ENCODE measurements around the gene ATP13A2. TPM values are rescaled to one million over a fixed set of nuclear protein-coding genes. Genes with fewer than 3 reads are reported as not detected.

Gene ATP13A2
- polyA plus RNA-seq, 1 donor (not counting 4 experiments of a cell fraction or from before 2014, with no cell fraction given): 19.7 TPM

- Histone ChIP-seq H3K9me3 (ENCODE audit: control insufficient read depth, low read depth, low read length) (no peaks in the 10 kb centered on the region), H3K4me1 (ENCODE audit: control insufficient read depth, extremely low read depth, insufficient read depth, low read length) (peaks cover 32% of the 10 kb centered on the region), H3K4me2 (ENCODE audit: control insufficient read depth, extremely low read depth, insufficient read depth, low read depth, low read length) (no peak overlapping the region), H3K9ac (ENCODE audit: control insufficient read depth, extremely low read depth, insufficient read depth, low read length) (no peak overlapping the region), H3K36me3 (ENCODE audit: control insufficient read depth in 2 of 2, extremely low read depth in 1 of 2, insufficient read depth in 2 of 2, low read length in 2 of 2) (peaks cover 9 to 17% of the 10 kb centered on the region in 2 experiments), H4K20me1 (ENCODE audit: control insufficient read depth, extremely low read depth, insufficient read depth, low read length) (no peaks in the 10 kb centered on the region), H3K4me3 (ENCODE audit: control insufficient read depth in 2 of 3, extremely low read depth in 1 of 3, insufficient read depth in 2 of 3, low read depth in 1 of 3, low read length in 3 of 3) (no peak overlapping the region), H2AFZ (ENCODE audit: control insufficient read depth, low read length) (no peak overlapping the region), H3K9me1 (ENCODE audit: control insufficient read depth, extremely low read depth, insufficient read depth, low read length) (no peaks in the 10 kb centered on the region), H3K27ac (ENCODE audit: control insufficient read depth, insufficient read depth, low read length) (no peak overlapping the region), H3K27me3 (ENCODE audit: control insufficient read depth, extremely low read depth, insufficient read depth, low read length) (no peaks in the 10 kb centered on the region), H3K79me2 (ENCODE audit: control insufficient read depth, insufficient read depth, low read length) (peaks cover 25% of the 10 kb centered on the region)
- no peak for TF ChIP-seq EZH2 (IDR thresholded peaks at IDR 0.05; ENCODE audit: low read length)
- no peak for TF ChIP-seq CTCF (optimal IDR thresholded peaks at IDR 0.05 in 1 of 3, IDR thresholded peaks at IDR 0.05 in 1 of 3, conservative IDR thresholded peaks at IDR 0.05 in 1 of 3; ENCODE audit: extremely low read depth in 1 of 3, insufficient read depth in 2 of 3, low read length in 3 of 3)
- FAIRE-seq (no peak), DNase-seq (ENCODE audit: low read depth, low spot score) (no peak)
- dilution Hi-C loops (cut with MboI; ENCODE audit: extremely low pct_ligation_motif_present, low sequenced_read_pairs): no loop called here
Measured at GRCh38 chr1:16978139-16978538, 33.6 kb downstream of the ATP13A2 start.

GRCh38 chr1:16977377-16977776, 34.4 kb downstream of the ATP13A2 start:
- H4K20me1 ChIP-seq (ENCODE audit: control insufficient read depth, extremely low read depth, insufficient read depth, low read length): no peaks in the 10 kb centered on the region
- no peaks in the 10 kb centered on the region for H3K9me1 ChIP-seq (ENCODE audit: control insufficient read depth, extremely low read depth, insufficient read depth, low read length)
- dilution Hi-C loops (cut with MboI; ENCODE audit: extremely low pct_ligation_motif_present, low sequenced_read_pairs): no loop called here
- H2AFZ ChIP-seq (ENCODE audit: control insufficient read depth, low read length): no peak overlapping the region
- H3K36me3 ChIP-seq (ENCODE audit: control insufficient read depth in 2 of 2, extremely low read depth in 1 of 2, insufficient read depth in 2 of 2, low read length in 2 of 2): peaks cover 9 to 17% of the 10 kb centered on the region in 2 experiments
- peaks cover 31% of the 10 kb centered on the region for H3K4me1 ChIP-seq (ENCODE audit: control insufficient read depth, extremely low read depth, insufficient read depth, low read length)
- H3K27me3 ChIP-seq (ENCODE audit: control insufficient read depth, extremely low read depth, insufficient read depth, low read length): no peaks in the 10 kb centered on the region
- no peak overlapping the region for H3K9ac ChIP-seq (ENCODE audit: control insufficient read depth, extremely low read depth, insufficient read depth, low read length)
- no peak overlapping the region for H3K4me2 ChIP-seq (ENCODE audit: control insufficient read depth, extremely low read depth, insufficient read depth, low read depth, low read length)
- H3K4me3 ChIP-seq (ENCODE audit: control insufficient read depth in 2 of 3, extremely low read depth in 1 of 3, insufficient read depth in 2 of 3, low read depth in 1 of 3, low read length in 3 of 3): no peak overlapping the region
- H3K9me3 ChIP-seq (ENCODE audit: control insufficient read depth, low read depth, low read length): no peaks in the 10 kb centered on the region
- no peak overlapping the region for H3K27ac ChIP-seq (ENCODE audit: control insufficient read depth, insufficient read depth, low read length)
- no peak for TF ChIP-seq CTCF (optimal IDR thresholded peaks at IDR 0.05 in 1 of 3, IDR thresholded peaks at IDR 0.05 in 1 of 3, conservative IDR thresholded peaks at IDR 0.05 in 1 of 3; ENCODE audit: extremely low read depth in 1 of 3, insufficient read depth in 2 of 3, low read length in 3 of 3)
- TF ChIP-seq EZH2 (IDR thresholded peaks at IDR 0.05; ENCODE audit: low read length): no peak
- no peak for FAIRE-seq
- H3K79me2 ChIP-seq (ENCODE audit: control insufficient read depth, insufficient read depth, low read length): peaks cover 25% of the 10 kb centered on the region
- no peak for DNase-seq (ENCODE audit: low read depth, low spot score)

All from keratinocyte (primary cell).